Amniotic epithelial cell (primary cell): ENCODE measurements around the gene TSPO.
"Not testable (repeated sequence)": the region's sequence is repeated elsewhere in the genome, so short reads cannot be mapped to it uniquely, and the experiment has no call there.

Experiments used
- DNase-seq: peaks from one replicate; pipeline ENCODE4 v3.0.0-alpha.2; 2010; ENCODE audit warnings: low read depth

TSPO gene

GRCh38 chr22:43131773-43132501, 19.4 kb upstream of the TSPO start:
- DNase-seq: no peak

GRCh38 chr22:43133401-43133800, 18.0 kb upstream of the TSPO start:
- DNase-seq: peak; percentile 39

- no peak for DNase-seq
Observed at GRCh38 chr22:43134553-43134952, 16.8 kb upstream of the TSPO start.

GRCh38 chr22:43135565-43135964, 15.8 kb upstream of the TSPO start:
- no peak for DNase-seq

GRCh38 chr22:43136255-43136654, 15.1 kb upstream of the TSPO start:
- DNase-seq: peak; percentile 29

- DNase-seq: no peak
Observed at GRCh38 chr22:43136801-43137200, 14.6 kb upstream of the TSPO start.

- peak; percentile 64 for DNase-seq
Observed at GRCh38 chr22:43142880-43143562, 8.3 kb upstream of the TSPO start, which contains the start of gene MCAT. TSS of gene MCAT (minus strand) at chr22:43143398. CDS start at chr22:43143348, 50 bp downstream.

- no peak for DNase-seq
Observed at GRCh38 chr22:43144949-43145348, 6.4 kb upstream of the TSPO start.

GRCh38 chr22:43145371-43145770, 6.0 kb upstream of the TSPO start:
- DNase-seq: not testable (repeated sequence)

- not testable (repeated sequence) for DNase-seq
Observed at GRCh38 chr22:43146332-43146731, 5.0 kb upstream of the TSPO start.

GRCh38 chr22:43147821-43148220, 3.5 kb upstream of the TSPO start:
- DNase-seq: no peak

GRCh38 chr22:43148581-43148980, 2.8 kb upstream of the TSPO start:
- DNase-seq: no peak

GRCh38 chr22:43150731-43151206, 590 bp upstream of the TSPO start:
- DNase-seq: no peak

GRCh38 chr22:43152003-43152356, 621 bp downstream of the TSPO start:
- no peak for DNase-seq

- peak; percentile 49 for DNase-seq
Observed at GRCh38 chr22:43152357-43153071, 1.2 kb downstream of the TSPO start.

- peak; percentile 66 for DNase-seq
Observed at GRCh38 chr22:43153899-43154298, 2.5 kb downstream of the TSPO start.

- no peak for DNase-seq
Observed at GRCh38 chr22:43154887-43155536, 3.7 kb downstream of the TSPO start.

GRCh38 chr22:43155789-43156188, 4.4 kb downstream of the TSPO start:
- DNase-seq: no peak

- no peak for DNase-seq
Observed at GRCh38 chr22:43156413-43156812, 5.1 kb downstream of the TSPO start.

GRCh38 chr22:43157874-43158546, 6.7 kb downstream of the TSPO start:
- no peak for DNase-seq

GRCh38 chr22:43158778-43159483, 7.6 kb downstream of the TSPO start:
- no peak for DNase-seq
